ENCODE data around the gene PCGF3.

DNA sequence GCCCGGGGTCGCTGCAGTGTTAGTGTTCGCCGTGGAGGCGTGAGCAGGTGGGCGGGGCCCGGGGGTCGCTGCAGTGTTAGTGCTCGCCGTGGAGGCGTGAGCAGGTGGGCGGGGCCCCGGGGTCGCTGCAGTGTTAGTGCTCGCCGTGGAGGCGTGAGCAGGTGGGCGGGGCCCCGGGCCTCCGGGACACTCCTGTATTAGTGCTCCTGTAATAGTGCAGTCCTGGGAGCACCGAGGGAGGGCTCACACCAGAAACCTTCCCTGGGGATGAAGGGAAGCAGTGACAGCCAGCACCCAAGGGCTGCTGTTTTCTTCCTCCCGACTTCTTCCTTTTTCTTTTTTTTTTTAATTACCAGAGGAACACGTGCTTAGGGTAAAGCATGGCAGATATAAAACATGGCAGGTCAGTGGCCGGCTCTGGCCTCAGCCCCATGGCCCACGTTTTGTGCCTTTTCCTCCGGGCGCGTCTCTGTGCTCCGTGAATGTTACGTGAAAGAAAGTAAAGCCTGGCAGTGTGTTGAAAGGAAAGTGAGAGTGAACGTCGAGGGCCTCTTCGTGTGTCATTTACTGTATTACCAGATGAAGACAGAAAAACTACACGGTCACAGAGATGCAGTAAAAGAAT, 42.0 kb downstream of the PCGF3 start:
- TF ChIP-seq, protein P1, sequence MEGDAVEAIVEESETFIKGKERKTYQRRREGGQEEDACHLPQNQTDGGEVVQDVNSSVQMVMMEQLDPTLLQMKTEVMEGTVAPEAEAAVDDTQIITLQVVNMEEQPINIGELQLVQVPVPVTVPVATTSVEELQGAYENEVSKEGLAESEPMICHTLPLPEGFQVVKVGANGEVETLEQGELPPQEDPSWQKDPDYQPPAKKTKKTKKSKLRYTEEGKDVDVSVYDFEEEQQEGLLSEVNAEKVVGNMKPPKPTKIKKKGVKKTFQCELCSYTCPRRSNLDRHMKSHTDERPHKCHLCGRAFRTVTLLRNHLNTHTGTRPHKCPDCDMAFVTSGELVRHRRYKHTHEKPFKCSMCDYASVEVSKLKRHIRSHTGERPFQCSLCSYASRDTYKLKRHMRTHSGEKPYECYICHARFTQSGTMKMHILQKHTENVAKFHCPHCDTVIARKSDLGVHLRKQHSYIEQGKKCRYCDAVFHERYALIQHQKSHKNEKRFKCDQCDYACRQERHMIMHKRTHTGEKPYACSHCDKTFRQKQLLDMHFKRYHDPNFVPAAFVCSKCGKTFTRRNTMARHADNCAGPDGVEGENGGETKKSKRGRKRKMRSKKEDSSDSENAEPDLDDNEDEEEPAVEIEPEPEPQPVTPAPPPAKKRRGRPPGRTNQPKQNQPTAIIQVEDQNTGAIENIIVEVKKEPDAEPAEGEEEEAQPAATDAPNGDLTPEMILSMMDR (IDR thresholded peaks at IDR 0.05): no peak
- no peak for TF ChIP-seq POLR2A (IDR thresholded peaks at IDR 0.05)
- no peak for TF ChIP-seq POLR2AphosphoS5 (IDR thresholded peaks at IDR 0.05)
- TF ChIP-seq EP300 (IDR thresholded peaks at IDR 0.05; ENCODE audit: low read depth): no peak

All from transverse colon (tissue), 4 donors.